Measurements from ENCODE around the gene ZFR2. TPM values are rescaled to one million over a fixed set of nuclear protein-coding genes. Genes with fewer than 3 reads are reported as not detected.
A peak's percentile ranks its signal among the peaks of the same experiment; 100 is the strongest.
"Not testable (repeated sequence)": the region's sequence is repeated elsewhere in the genome, so short reads cannot be mapped to it uniquely, and the experiment has no call there.

Gene ZFR2
- total RNA-seq, 2 experiments from 2014 or later = 0.37 TPM; not detected in 1

- CTCF ChIA-PET = interaction anchor here (0.7 kb wide), 1 partner anchor 115 kb away, joined by 3 read pairs; no protein-coding TSS in a partner anchor
- H3K36me3 Mint-ChIP-seq (ENCODE audit: low read depth); H3K9me3 Mint-ChIP-seq; H3K27ac Mint-ChIP-seq; H3K4me3 Mint-ChIP-seq; DNase-seq; H3K27me3 Mint-ChIP-seq; POLR2A ChIA-PET: not testable (repeated sequence)
- H3K4me1 Mint-ChIP-seq = peaks cover 41% of the 10 kb centered on the region
These were observed 52.7 kb downstream of the ZFR2 start for GRCh38 chr19:3816148-3816547.

GRCh38 chr19:3814648-3815047 lies 54.2 kb downstream of the ZFR2 start:
- no peak for DNase-seq
- Mint-ChIP-seq H3K27ac (peak overlapping the region; percentile 96), H3K9me3 (no peaks in the 10 kb centered on the region), H3K27me3 (no peaks in the 10 kb centered on the region), H3K4me1 (peaks cover 42% of the 10 kb centered on the region), H3K36me3 (ENCODE audit: low read depth) (peaks cover 4% of the 10 kb centered on the region), H3K4me3 (no peak overlapping the region)
- ChIA-PET CTCF (interaction anchor here (0.6 kb wide), 1 partner anchor 158 kb away, joined by 3 read pairs; no protein-coding TSS in a partner anchor), POLR2A (no interaction called here)

GRCh38 chr19:3813473-3814392 lies 55.1 kb downstream of the ZFR2 start:
- Mint-ChIP-seq H3K36me3 (ENCODE audit: low read depth) (peaks cover 4% of the 10 kb centered on the region), H3K27ac (peak overlapping the region; percentile 96), H3K4me3 (peak overlapping the region; percentile 51), H3K9me3 (no peaks in the 10 kb centered on the region), H3K27me3 (no peaks in the 10 kb centered on the region), H3K4me1 (peaks cover 42% of the 10 kb centered on the region)
- POLR2A ChIA-PET = no interaction called here
- CTCF ChIA-PET = interaction anchor here (0.6 to 2.5 kb wide), 3 partner anchors 8 to 159 kb away, joined by 3 to 20 read pairs (median 4); no protein-coding TSS in a partner anchor
- DNase-seq = peak; percentile 21

GRCh38 chr19:3810708-3811355 lies 58.0 kb downstream of the ZFR2 start:
- POLR2A ChIA-PET = no interaction called here
- H3K27ac Mint-ChIP-seq = no peak overlapping the region

GRCh38 chr19:3809881-3810707 lies 58.7 kb downstream of the ZFR2 start:
- H3K36me3 Mint-ChIP-seq (ENCODE audit: low read depth) = peaks cover 4% of the 10 kb centered on the region
- ChIA-PET POLR2A (no interaction called here), CTCF (interaction anchor here (1.2 to 1.8 kb wide), 2 partner anchors 10 to 48 kb away, joined by 4 read pairs; partner anchors contain the start of gene MRPL54)
- peaks cover 7% of the 10 kb centered on the region for H3K9me3 Mint-ChIP-seq
- H3K4me3 Mint-ChIP-seq = no peak overlapping the region
- no peak for DNase-seq
- H3K27me3 Mint-ChIP-seq = no peaks in the 10 kb centered on the region
- H3K27ac Mint-ChIP-seq = peak overlapping the region; percentile 13
- H3K4me1 Mint-ChIP-seq = peaks cover 34% of the 10 kb centered on the region

More at GRCh38 chr19:3810708-3811355, 58.0 kb downstream of the ZFR2 start:
- DNase-seq = no peak
- peaks cover 7% of the 10 kb centered on the region for H3K9me3 Mint-ChIP-seq
- H3K27me3 Mint-ChIP-seq = no peaks in the 10 kb centered on the region
- peaks cover 4% of the 10 kb centered on the region for H3K36me3 Mint-ChIP-seq (ENCODE audit: low read depth)
- H3K4me3 Mint-ChIP-seq = no peak overlapping the region
- peaks cover 32% of the 10 kb centered on the region for H3K4me1 Mint-ChIP-seq
- CTCF ChIA-PET = interaction anchor here (1.8 kb wide), 1 partner anchor 48 kb away, joined by 4 read pairs; the partner anchor contains the start of gene MRPL54

- H3K4me1 Mint-ChIP-seq = peaks cover 24% of the 10 kb centered on the region
- peaks cover 4% of the 10 kb centered on the region for H3K36me3 Mint-ChIP-seq (ENCODE audit: low read depth)
- H3K9me3 Mint-ChIP-seq = peaks cover 7% of the 10 kb centered on the region
- no peak overlapping the region for H3K4me3 Mint-ChIP-seq
- no peaks in the 10 kb centered on the region for H3K27me3 Mint-ChIP-seq
- ChIA-PET POLR2A (no interaction called here), CTCF (interaction anchor here (0.6 to 1.2 kb wide), 4 partner anchors 8 to 179 kb away, joined by 3 to 4 read pairs (median 4); no protein-coding TSS in a partner anchor)
- H3K27ac Mint-ChIP-seq = peak overlapping the region; percentile 80
- DNase-seq = no peak
These were observed 60.3 kb downstream of the ZFR2 start for GRCh38 chr19:3808420-3809143.

GRCh38 chr19:3807574-3808354 lies 61.1 kb downstream of the ZFR2 start:
- H3K36me3 Mint-ChIP-seq (ENCODE audit: low read depth) = peaks cover 4% of the 10 kb centered on the region
- ChIA-PET POLR2A (no interaction called here), CTCF (interaction anchor here (1.2 kb wide), 1 partner anchor 14 kb away, joined by 4 read pairs; no protein-coding TSS in a partner anchor)
- peaks cover 7% of the 10 kb centered on the region for H3K9me3 Mint-ChIP-seq
- DNase-seq = no peak
- peaks cover 18% of the 10 kb centered on the region for H3K4me1 Mint-ChIP-seq
- peak overlapping the region; percentile 80 for H3K27ac Mint-ChIP-seq
- H3K4me3 Mint-ChIP-seq = no peak overlapping the region
- H3K27me3 Mint-ChIP-seq = no peaks in the 10 kb centered on the region

GRCh38 chr19:3807131-3807480 lies 61.7 kb downstream of the ZFR2 start:
- H3K36me3 Mint-ChIP-seq (ENCODE audit: low read depth) = no peaks in the 10 kb centered on the region
- no peak overlapping the region for H3K27ac Mint-ChIP-seq
- peaks cover 7% of the 10 kb centered on the region for H3K9me3 Mint-ChIP-seq
- ChIA-PET POLR2A (no interaction called here), CTCF (no interaction called here)
- no peak overlapping the region for H3K4me3 Mint-ChIP-seq
- DNase-seq = no peak
- no peaks in the 10 kb centered on the region for H3K27me3 Mint-ChIP-seq
- H3K4me1 Mint-ChIP-seq = peaks cover 14% of the 10 kb centered on the region

GRCh38 chr19:3805859-3806258 lies 63.0 kb downstream of the ZFR2 start:
- ChIA-PET POLR2A (no interaction called here), CTCF (no interaction called here)
- Mint-ChIP-seq H3K36me3 (ENCODE audit: low read depth) (no peaks in the 10 kb centered on the region), H3K4me3 (no peak overlapping the region), H3K4me1 (peaks cover 22% of the 10 kb centered on the region), H3K9me3 (peaks cover 7% of the 10 kb centered on the region), H3K27me3 (peaks cover 2% of the 10 kb centered on the region), H3K27ac (no peak overlapping the region)
- DNase-seq = no peak

- Mint-ChIP-seq H3K36me3 (ENCODE audit: low read depth) (no peaks in the 10 kb centered on the region), H3K9me3 (peaks cover 7% of the 10 kb centered on the region), H3K27me3 (peaks cover 2% of the 10 kb centered on the region), H3K4me3 (no peak overlapping the region), H3K4me1 (peaks cover 23% of the 10 kb centered on the region), H3K27ac (no peak overlapping the region)
- POLR2A ChIA-PET = no interaction called here
- CTCF ChIA-PET = interaction anchor here (0.9 to 1.0 kb wide), 2 partner anchors 10 to 21 kb away, joined by 3 to 5 read pairs; no protein-coding TSS in a partner anchor
- DNase-seq = no peak
These were observed 64.4 kb downstream of the ZFR2 start for GRCh38 chr19:3804429-3804828.

- Mint-ChIP-seq H3K36me3 (ENCODE audit: low read depth) (no peaks in the 10 kb centered on the region), H3K9me3 (peaks cover 7% of the 10 kb centered on the region), H3K27ac (no peak overlapping the region), H3K27me3 (peaks cover 2% of the 10 kb centered on the region), H3K4me3 (no peak overlapping the region), H3K4me1 (peaks cover 27% of the 10 kb centered on the region)
- ChIA-PET CTCF (interaction anchor here (0.9 to 1.0 kb wide), 2 partner anchors 10 to 20 kb away, joined by 3 to 5 read pairs; no protein-coding TSS in a partner anchor), POLR2A (no interaction called here)
- no peak for DNase-seq
These were observed 64.9 kb downstream of the ZFR2 start for GRCh38 chr19:3803986-3804385.

Measured in activated CD4-positive, alpha-beta T cell treated with anti-CD3 and anti-CD28 coated beads, Interleukin-2, amount 10 ng/mL, durations not matched to agents 7 days and 5 days (primary cell).